Neural cell (in vitro differentiated cells): ENCODE results near the gene FOXN1. TPM values are rescaled to one million over a fixed set of nuclear protein-coding genes. Genes with fewer than 3 reads are reported as not detected.

Source experiments
- H2AFZ ChIP-seq: fragments of 200-600, 300-800 bp; sonication (generic), shearing (Covaris generic); 2 replicates; pipeline ENCODE4 v1.6.0; 2014; ENCODE audit warnings: low read depth, mild to moderate bottlenecking, antibody characterized with exemption, low read length, moderate library complexity
- H3F3A ChIP-seq: fragments of 200-600 bp; shearing (Covaris generic); 2 replicates; pipeline ENCODE4 v1.6.1; 2016; ENCODE audit warnings: mild to moderate bottlenecking, moderate library complexity, mixed read lengths, antibody characterized with exemption, low read length; ENCODE audit not compliant: insufficient read depth, poor library complexity, severe bottlenecking
- H3K27ac ChIP-seq: fragments of 200-600, 300-800 bp; sonication (generic), shearing (Covaris generic); 2 replicates; pipeline ENCODE4 v1.5.1; 2014; ENCODE audit warnings: mild to moderate bottlenecking, low read length, moderate library complexity
- H3K27me3 ChIP-seq: fragments of 300-800, 200-600 bp; sonication (generic), shearing (Covaris generic); 2 replicates; pipeline ENCODE4 v1.6.0; 2014; ENCODE audit warnings: mild to moderate bottlenecking, low read depth, low read length, moderate library complexity; ENCODE audit not compliant: insufficient read depth
- H3K36me3 ChIP-seq: fragments of 300-800, 200-600 bp; sonication (generic), shearing (Covaris generic); 2 replicates; pipeline ENCODE4 v1.5.1; 2014; ENCODE audit warnings: mild to moderate bottlenecking, antibody characterized with exemption, low read length, moderate library complexity; ENCODE audit not compliant: insufficient read depth
- H3K4me2 ChIP-seq: fragments of 300-800, 200-600 bp; sonication (generic), shearing (Covaris generic); 2 replicates; pipeline ENCODE4 v1.6.0; 2014; ENCODE audit warnings: mild to moderate bottlenecking, low read length
- H3K4me3 ChIP-seq: fragments of 300-800, 200-600 bp; sonication (generic), shearing (Covaris generic); 2 replicates; pipeline ENCODE4 v1.5.1; 2014; ENCODE audit warnings: mild to moderate bottlenecking, low read length, moderate library complexity
- H3K79me2 ChIP-seq: fragments of 200-600 bp; shearing (Covaris generic); replicated peaks from 2 replicates; pipeline ENCODE4 v1.6.0; 2014; ENCODE audit warnings: mild to moderate bottlenecking, low read length, moderate library complexity; ENCODE audit not compliant: insufficient read depth
- H3K9ac ChIP-seq: fragments of 300-800, 200-600 bp; sonication (generic), shearing (Covaris generic); 2 replicates; pipeline ENCODE4 v1.6.1; 2016; ENCODE audit warnings: mild to moderate bottlenecking, low read length, mixed read lengths
- H3K9me2 ChIP-seq: fragments of 200-600 bp; shearing (Covaris generic); 2 replicates; pipeline ENCODE4 v1.6.1; 2016; ENCODE audit warnings: mild to moderate bottlenecking, low read length, mixed read lengths; ENCODE audit not compliant: insufficient read depth
- H3K9me3 ChIP-seq: fragments of 200-600, 300-800 bp; sonication (generic), shearing (Covaris generic); 2 replicates; pipeline ENCODE4 v1.6.1; 2016; ENCODE audit warnings: mild to moderate bottlenecking, mixed run types, low read length, moderate library complexity, mixed read lengths
- H4K20me1 ChIP-seq: fragments of 200-600 bp; shearing (Covaris generic); 2 replicates; pipeline ENCODE4 v1.6.1; 2016; ENCODE audit warnings: mild to moderate bottlenecking, mixed run types; ENCODE audit not compliant: insufficient read depth
- EP300 ChIP-seq: fragments of 450-650 bp; conservative IDR thresholded peaks from 2 replicates; pipeline ENCODE4 v1.6.1; 2014; ENCODE audit warnings: antibody characterized with exemption, mild to moderate bottlenecking, moderate library complexity; ENCODE audit not compliant: poor library complexity, severe bottlenecking
- EZH2 ChIP-seq: fragments of 200-600, 300-800 bp; shearing (Covaris generic), sonication (generic); IDR thresholded peaks from 2 replicates; pipeline ENCODE4 v1.6.1; 2014; ENCODE audit warnings: antibody characterized with exemption, low read length, borderline replicate concordance, mild to moderate bottlenecking; ENCODE audit not compliant: insufficient read depth, poor library complexity, severe bottlenecking
- MXI1 ChIP-seq: fragments of 450-650 bp; conservative IDR thresholded peaks from 2 replicates; pipeline ENCODE4 v1.6.1; 2014; ENCODE audit warnings: antibody characterized with exemption, mild to moderate bottlenecking; ENCODE audit not compliant: poor library complexity, severe bottlenecking
- POLR2AphosphoS5 ChIP-seq: IDR thresholded peaks from 2 replicates; pipeline ENCODE4 v1.6.1; 2012
- RAD21 ChIP-seq: fragments of 450-650 bp; conservative IDR thresholded peaks from 2 replicates; pipeline ENCODE4 v1.6.1; 2014; ENCODE audit warnings: antibody characterized with exemption, mild to moderate bottlenecking, moderate library complexity
- REST ChIP-seq: IDR thresholded peaks from 2 replicates; pipeline ENCODE4 v1.6.1; 2012; ENCODE audit warnings: borderline replicate concordance
- SMC3 ChIP-seq: fragments of 450-650 bp; conservative IDR thresholded peaks from 2 replicates; pipeline ENCODE4 v1.6.1; 2014; ENCODE audit warnings: antibody characterized with exemption, mild to moderate bottlenecking, moderate library complexity; ENCODE audit not compliant: poor library complexity
- TAF1 ChIP-seq: IDR thresholded peaks from 2 replicates; pipeline ENCODE4 v1.6.1; 2012; ENCODE audit warnings: low read depth
- polyA plus RNA-seq: library from polyadenylated mRNA; depleted of rRNA; stranded (reverse); fragments of >200 nt; gene quantifications from 2 replicates; pipeline ENCODE4 v1.2.3, GENCODE V29; 2014
- TF ChIP-seq, protein P1 (sequence below): fragments of 450-650 bp; IDR thresholded peaks from 2 replicates; pipeline ENCODE4 v1.5.1; 2014; ENCODE audit warnings: antibody characterized with exemption, mild to moderate bottlenecking, moderate library complexity; ENCODE audit not compliant: poor library complexity, severe bottlenecking

FOXN1 gene
- polyA plus RNA-seq, 1 donor from 2014 or later: not detected

GRCh38 chr17:28478712-28479615 is 27.2 kb upstream of the FOXN1 start:
- Histone ChIP-seq H3K9ac (no peak overlapping the region), H3K9me2 (no peaks in the 10 kb centered on the region), H3K36me3 (no peaks in the 10 kb centered on the region), H2AFZ (no peak overlapping the region), H3K79me2 (no peaks in the 10 kb centered on the region), H4K20me1 (no peaks in the 10 kb centered on the region), H3K27me3 (no peaks in the 10 kb centered on the region), H3K9me3 (no peaks in the 10 kb centered on the region), H3K27ac (no peak overlapping the region), H3K4me3 (no peak overlapping the region), H3K4me2 (no peak overlapping the region), H3F3A (no peaks in the 10 kb centered on the region)
- TF ChIP-seq EP300 (no peak), MXI1 (no peak), EZH2 (no peak), REST (no peak), POLR2AphosphoS5 (no peak), RAD21 (no peak), SMC3 (no peak), TAF1 (no peak)
- TF ChIP-seq, protein P1, sequence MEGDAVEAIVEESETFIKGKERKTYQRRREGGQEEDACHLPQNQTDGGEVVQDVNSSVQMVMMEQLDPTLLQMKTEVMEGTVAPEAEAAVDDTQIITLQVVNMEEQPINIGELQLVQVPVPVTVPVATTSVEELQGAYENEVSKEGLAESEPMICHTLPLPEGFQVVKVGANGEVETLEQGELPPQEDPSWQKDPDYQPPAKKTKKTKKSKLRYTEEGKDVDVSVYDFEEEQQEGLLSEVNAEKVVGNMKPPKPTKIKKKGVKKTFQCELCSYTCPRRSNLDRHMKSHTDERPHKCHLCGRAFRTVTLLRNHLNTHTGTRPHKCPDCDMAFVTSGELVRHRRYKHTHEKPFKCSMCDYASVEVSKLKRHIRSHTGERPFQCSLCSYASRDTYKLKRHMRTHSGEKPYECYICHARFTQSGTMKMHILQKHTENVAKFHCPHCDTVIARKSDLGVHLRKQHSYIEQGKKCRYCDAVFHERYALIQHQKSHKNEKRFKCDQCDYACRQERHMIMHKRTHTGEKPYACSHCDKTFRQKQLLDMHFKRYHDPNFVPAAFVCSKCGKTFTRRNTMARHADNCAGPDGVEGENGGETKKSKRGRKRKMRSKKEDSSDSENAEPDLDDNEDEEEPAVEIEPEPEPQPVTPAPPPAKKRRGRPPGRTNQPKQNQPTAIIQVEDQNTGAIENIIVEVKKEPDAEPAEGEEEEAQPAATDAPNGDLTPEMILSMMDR: no peak

DNA sequence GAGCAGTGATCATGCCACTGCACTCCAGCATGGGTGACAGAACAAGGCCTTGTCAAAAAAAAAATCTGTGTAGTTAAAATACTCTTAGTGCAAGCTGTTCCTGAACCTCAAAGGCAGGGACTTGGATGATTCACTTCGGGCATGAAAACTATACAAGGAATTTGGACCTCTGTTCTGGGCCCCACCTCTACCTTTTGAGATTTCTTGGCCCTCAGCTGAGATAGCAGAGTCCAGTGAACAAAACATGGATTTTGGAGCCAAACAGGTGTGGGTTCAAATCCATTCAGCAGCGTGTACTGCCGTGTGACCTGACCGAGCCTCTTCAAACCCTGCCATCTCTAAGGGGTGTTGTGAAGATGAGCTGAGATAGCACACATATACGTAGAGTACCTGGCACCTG is 25.9 kb upstream of the FOXN1 start:
- Histone ChIP-seq H4K20me1 (no peaks in the 10 kb centered on the region), H3K27me3 (no peaks in the 10 kb centered on the region), H3K4me2 (no peak overlapping the region), H3K9ac (no peak overlapping the region), H3K79me2 (no peaks in the 10 kb centered on the region), H3K27ac (no peak overlapping the region), H3K9me2 (no peaks in the 10 kb centered on the region), H3K9me3 (no peaks in the 10 kb centered on the region), H3K36me3 (no peaks in the 10 kb centered on the region), H3K4me3 (no peak overlapping the region), H3F3A (no peaks in the 10 kb centered on the region), H2AFZ (no peak overlapping the region)
- TF ChIP-seq SMC3 (no peak), EZH2 (no peak), POLR2AphosphoS5 (no peak), EP300 (no peak), MXI1 (no peak), REST (no peak), TAF1 (no peak), RAD21 (no peak)
- TF ChIP-seq, protein P1: no peak
